Bronchial epithelial cell (primary cell): ENCODE data around the gene LAMA2. TPM values are rescaled to one million over a fixed set of nuclear protein-coding genes. Genes with fewer than 3 reads are reported as not detected.

Experiments used
- DNase-seq: peaks from one replicate; pipeline ENCODE4 v3.0.0-alpha.2; 2010; ENCODE audit warnings: low read depth
- FAIRE-seq: peaks from 2 replicates; lab custom pipeline; 2011; peaks lifted over from hg19 to GRCh38; lab: Jason Lieb, UNC
- H3K27me3 ChIP-seq: 2 replicates; pipeline ENCODE4 v1.5.1; 2011; ENCODE audit warnings: low read length; ENCODE audit not compliant: control insufficient read depth, insufficient read depth
- H3K36me3 ChIP-seq: 2 replicates; pipeline ENCODE4 v1.5.1; 2011; ENCODE audit warnings: low read length; ENCODE audit not compliant: control insufficient read depth, insufficient read depth
- H3K4me3 ChIP-seq: 2 replicates; pipeline ENCODE4 v1.5.1; 2011; ENCODE audit warnings: mild to moderate bottlenecking, low read depth, low read length, control low read depth
- total RNA-seq: library from RNA; depleted of rRNA; stranded (reverse); fragments of >200 nt; gene quantifications from 2 replicates; pipeline ENCODE4 v1.2.1, GENCODE V29; 2014
- TF ChIP-seq, protein P1 (sequence below): IDR thresholded peaks from 2 replicates; pipeline ENCODE4 v1.5.1; 2011; ENCODE audit warnings: mild to moderate bottlenecking, moderate library complexity, low read length, control low read depth, inconsistent platforms; ENCODE audit not compliant: insufficient read depth, severe bottlenecking

The LAMA2 gene
- total RNA-seq, 1 donor from 2014 or later, result 2.6 TPM

DNA sequence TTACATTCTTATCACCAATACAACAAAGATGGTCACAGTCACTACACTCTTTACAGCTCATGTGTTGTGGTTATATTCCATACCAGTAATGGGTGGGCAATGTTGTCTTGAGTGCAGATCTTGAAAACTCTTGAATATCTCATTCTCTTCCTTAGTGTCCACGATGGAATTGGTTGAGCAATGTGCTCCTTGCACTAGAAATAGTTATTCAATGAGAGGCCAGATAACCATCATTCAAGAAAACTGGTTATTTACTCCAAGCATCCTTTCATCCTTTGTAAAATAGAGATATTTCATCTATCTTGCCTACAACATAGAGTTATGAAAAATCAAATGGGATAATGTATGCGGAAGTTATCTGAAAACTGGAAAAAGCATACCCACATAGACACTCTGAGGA lies 611.2 kb downstream of the LAMA2 start:
- FAIRE-seq (no peak), DNase-seq (no peak)
- Histone ChIP-seq H3K36me3 (no peaks in the 10 kb centered on the region), H3K27me3 (no peaks in the 10 kb centered on the region), H3K4me3 (no peak overlapping the region)
- TF ChIP-seq, protein P1, sequence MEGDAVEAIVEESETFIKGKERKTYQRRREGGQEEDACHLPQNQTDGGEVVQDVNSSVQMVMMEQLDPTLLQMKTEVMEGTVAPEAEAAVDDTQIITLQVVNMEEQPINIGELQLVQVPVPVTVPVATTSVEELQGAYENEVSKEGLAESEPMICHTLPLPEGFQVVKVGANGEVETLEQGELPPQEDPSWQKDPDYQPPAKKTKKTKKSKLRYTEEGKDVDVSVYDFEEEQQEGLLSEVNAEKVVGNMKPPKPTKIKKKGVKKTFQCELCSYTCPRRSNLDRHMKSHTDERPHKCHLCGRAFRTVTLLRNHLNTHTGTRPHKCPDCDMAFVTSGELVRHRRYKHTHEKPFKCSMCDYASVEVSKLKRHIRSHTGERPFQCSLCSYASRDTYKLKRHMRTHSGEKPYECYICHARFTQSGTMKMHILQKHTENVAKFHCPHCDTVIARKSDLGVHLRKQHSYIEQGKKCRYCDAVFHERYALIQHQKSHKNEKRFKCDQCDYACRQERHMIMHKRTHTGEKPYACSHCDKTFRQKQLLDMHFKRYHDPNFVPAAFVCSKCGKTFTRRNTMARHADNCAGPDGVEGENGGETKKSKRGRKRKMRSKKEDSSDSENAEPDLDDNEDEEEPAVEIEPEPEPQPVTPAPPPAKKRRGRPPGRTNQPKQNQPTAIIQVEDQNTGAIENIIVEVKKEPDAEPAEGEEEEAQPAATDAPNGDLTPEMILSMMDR, result no peak

DNA sequence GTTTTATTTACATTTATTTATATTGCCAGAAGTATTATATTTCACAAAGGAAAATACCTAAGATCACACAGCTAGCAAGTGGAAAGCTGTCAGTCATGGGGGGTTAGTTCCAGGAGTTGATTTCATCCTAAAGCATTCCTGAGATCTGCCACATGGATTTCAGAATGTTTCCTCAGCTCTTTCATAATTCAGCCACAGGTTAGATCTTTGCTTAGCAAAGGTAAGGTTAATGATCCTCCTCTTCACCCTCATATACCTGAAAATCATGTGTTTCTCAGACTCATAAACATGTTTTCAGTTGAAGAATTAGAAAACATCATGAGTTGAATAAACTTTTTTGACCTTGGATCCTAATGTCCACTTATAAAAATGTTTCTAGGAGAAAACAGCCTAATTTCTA lies 611.6 kb downstream of the LAMA2 start:
- DNase-seq (no peak), FAIRE-seq (no peak)
- TF ChIP-seq, protein P1, result no peak

DNA sequence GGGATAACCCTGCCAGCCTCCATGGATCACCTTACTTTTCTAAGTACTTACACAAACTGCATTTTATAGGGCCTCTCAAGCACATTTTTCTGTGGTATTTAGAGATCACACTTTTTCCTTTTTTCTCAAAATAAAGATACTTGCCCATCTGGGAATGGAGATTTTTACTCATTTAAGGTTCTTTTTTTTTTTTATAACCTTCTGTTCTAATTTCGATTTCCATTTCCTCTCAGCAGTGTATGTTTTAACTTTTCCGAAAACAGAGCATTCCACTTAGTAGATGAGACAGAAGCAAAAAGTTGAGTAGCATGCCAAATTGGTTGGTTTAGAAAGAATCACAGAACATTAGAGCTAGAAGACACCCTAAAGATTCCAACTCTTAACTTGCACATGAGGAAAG lies 612.7 kb downstream of the LAMA2 start:
- H3K4me3 ChIP-seq, result no peak overlapping the region
- H3K27me3 ChIP-seq, result no peaks in the 10 kb centered on the region
- DNase-seq (no peak), FAIRE-seq (no peak)
- TF ChIP-seq, protein P1, result no peak
- no peaks in the 10 kb centered on the region for H3K36me3 ChIP-seq

More for the DNA sequence above, 611.6 kb downstream of the LAMA2 start:
- no peak overlapping the region for H3K4me3 ChIP-seq
- no peaks in the 10 kb centered on the region for H3K36me3 ChIP-seq
- no peaks in the 10 kb centered on the region for H3K27me3 ChIP-seq

DNA sequence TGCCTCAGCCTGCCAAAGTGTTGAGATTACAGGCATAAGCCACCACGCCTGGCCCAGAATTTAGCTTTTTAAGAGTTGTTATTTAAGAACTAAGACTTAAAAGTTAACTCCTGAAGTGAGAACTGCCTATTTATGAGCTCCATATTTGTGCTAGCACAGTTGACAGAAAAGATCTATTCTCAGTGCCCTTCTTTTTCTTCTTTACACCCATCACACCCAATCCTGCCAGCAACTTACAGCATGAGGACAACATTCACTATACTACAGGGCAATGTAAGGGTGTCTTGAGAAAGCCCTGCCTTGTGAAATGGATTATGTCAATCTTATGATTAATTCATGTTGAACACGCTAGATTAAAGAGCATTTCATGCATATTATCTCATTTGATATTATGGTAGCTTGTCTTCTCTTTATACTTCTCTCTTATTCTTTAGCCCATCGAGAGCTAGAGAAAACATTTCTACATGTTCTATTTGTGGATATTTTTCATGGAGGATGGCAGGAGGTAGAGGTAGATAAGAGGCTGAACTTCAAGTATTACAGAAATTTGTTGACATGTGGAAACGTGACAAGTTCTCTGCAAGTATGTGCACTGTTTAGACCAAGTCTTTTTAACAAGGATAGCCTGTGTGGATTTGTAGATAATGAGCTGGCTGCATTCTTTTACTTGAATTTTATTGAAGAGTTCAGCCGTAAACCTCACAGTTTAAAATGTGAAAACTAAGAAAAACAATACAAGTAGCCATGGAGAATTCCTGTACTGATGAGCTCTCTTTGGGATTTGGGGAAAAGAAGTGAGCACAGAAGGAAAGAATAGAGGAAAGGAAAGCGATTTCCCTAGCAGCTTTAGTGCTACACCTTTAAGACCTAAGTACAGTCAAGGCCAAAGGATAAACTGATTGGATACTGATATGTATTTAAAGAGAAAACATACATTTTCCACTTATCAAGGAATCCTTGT lies 614.8 kb downstream of the LAMA2 start:
- Histone ChIP-seq H3K27me3 (no peaks in the 10 kb centered on the region), H3K4me3 (no peak overlapping the region), H3K36me3 (no peaks in the 10 kb centered on the region)
- peak; percentile 68 for DNase-seq
- no peak for FAIRE-seq
- TF ChIP-seq, protein P1, result no peak

DNA sequence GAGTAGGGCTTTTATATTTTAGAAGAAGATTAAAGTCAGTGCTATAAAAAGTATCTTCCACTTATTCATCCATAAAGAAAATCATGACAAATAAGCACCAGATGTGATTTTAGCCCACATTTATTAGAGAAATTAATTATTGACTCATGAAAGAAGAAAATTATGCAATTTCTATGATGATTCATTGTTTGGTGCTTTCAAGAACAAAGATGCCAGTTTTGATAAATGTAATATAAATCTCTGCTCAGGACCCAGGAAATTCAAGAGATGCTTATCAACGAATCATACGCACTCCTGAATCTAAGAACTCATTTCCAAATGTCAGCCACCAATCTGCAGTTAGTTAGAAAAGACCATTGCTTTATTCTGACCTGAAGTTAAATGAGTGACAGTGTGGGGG lies 615.6 kb downstream of the LAMA2 start:
- FAIRE-seq, result no peak
- Histone ChIP-seq H3K4me3 (no peak overlapping the region), H3K36me3 (no peaks in the 10 kb centered on the region), H3K27me3 (no peaks in the 10 kb centered on the region)
- TF ChIP-seq, protein P1, result no peak
- peak; percentile 78 for DNase-seq
